B cell (primary cell): ENCODE results near the gene ZNF282.

ENCODE experiments used
- EZH2 ChIP-seq: IDR thresholded peaks from 2 replicates; pipeline ENCODE4 v1.6.1; 2012; ENCODE audit warnings: borderline replicate concordance, low read depth, mild to moderate bottlenecking, moderate library complexity, low read length; ENCODE audit not compliant: insufficient read depth, poor library complexity, severe bottlenecking
- TF ChIP-seq, protein P1 (sequence below): fragments of 200-600 bp; IDR thresholded peaks from one replicate; pipeline ENCODE4 v1.8.0; 2022; ENCODE audit warnings: antibody characterized with exemption, mild to moderate bottlenecking

DNA sequence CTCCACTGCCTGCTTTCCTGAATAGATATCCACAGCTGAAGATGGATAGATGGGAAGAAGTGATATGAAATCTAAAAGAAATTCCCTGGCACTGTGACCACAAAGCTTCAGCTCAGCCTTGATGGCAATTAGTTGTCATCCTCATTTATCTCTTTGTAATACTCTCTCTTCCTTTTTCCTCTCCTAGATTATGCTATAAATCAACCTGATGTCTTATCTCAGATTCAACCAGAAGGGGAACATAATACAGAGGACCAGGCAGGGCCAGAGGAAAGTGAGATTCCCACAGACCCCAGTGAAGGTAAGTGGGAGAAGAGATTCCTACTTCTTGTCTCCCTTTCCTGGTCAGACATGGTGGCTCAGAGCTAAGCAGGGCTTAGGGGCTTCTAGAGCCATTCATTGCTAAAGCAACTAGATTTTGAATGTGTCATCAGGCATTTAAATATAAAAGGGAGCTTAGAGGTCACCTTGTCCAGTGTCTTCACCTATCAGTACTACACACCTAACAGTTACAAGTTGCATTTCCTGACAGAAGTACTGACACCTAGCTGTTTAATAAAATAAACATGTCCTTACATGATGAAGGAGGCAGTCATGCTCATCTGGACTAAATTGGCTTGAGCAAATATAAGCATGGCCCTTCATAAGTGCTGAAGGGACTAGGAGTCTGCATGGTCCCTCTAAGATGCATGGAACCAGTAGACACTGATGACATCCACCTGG lies 28.6 kb upstream of the ZNF282 start:
- TF ChIP-seq, protein P1, sequence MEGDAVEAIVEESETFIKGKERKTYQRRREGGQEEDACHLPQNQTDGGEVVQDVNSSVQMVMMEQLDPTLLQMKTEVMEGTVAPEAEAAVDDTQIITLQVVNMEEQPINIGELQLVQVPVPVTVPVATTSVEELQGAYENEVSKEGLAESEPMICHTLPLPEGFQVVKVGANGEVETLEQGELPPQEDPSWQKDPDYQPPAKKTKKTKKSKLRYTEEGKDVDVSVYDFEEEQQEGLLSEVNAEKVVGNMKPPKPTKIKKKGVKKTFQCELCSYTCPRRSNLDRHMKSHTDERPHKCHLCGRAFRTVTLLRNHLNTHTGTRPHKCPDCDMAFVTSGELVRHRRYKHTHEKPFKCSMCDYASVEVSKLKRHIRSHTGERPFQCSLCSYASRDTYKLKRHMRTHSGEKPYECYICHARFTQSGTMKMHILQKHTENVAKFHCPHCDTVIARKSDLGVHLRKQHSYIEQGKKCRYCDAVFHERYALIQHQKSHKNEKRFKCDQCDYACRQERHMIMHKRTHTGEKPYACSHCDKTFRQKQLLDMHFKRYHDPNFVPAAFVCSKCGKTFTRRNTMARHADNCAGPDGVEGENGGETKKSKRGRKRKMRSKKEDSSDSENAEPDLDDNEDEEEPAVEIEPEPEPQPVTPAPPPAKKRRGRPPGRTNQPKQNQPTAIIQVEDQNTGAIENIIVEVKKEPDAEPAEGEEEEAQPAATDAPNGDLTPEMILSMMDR = no peak
- no peak for TF ChIP-seq EZH2
